Neural progenitor cell (in vitro differentiated cells): Measurements from ENCODE around the gene PRMT1. TPM values are rescaled to one million over a fixed set of nuclear protein-coding genes. Genes with fewer than 3 reads are reported as not detected.
A peak's percentile ranks its signal among the peaks of the same experiment; 100 is the strongest.

Source experiments
- DNase-seq: peaks from one replicate; pipeline ENCODE4 v3.0.0-alpha.2; 2016; ENCODE audit warnings: low spot score
- H2AFZ ChIP-seq: fragments of 200-600 bp; sonication (generic); replicated peaks from 2 replicates; pipeline ENCODE4 v1.6.1; 2016; ENCODE audit warnings: antibody characterized with exemption
- H3F3A ChIP-seq: fragments of 200-600 bp; sonication (generic); 2 replicates; pipeline ENCODE4 v1.6.1; 2016; ENCODE audit warnings: antibody characterized with exemption, low read depth
- H3K27ac ChIP-seq: fragments of 200-600 bp; sonication (generic); 2 replicates; pipeline ENCODE4 v1.5.1; 2016; ENCODE audit warnings: mild to moderate bottlenecking
- H3K27me3 ChIP-seq: fragments of 200-600 bp; sonication (generic); 2 replicates; pipeline ENCODE4 v1.6.1; 2016; ENCODE audit warnings: mild to moderate bottlenecking, moderate library complexity
- H3K36me3 ChIP-seq: fragments of 200-600 bp; sonication (generic); 2 replicates; pipeline ENCODE4 v1.5.1; 2016
- H3K4me1 ChIP-seq: fragments of 200-600 bp; sonication (generic); 2 replicates; pipeline ENCODE4 v1.6.1; 2016; ENCODE audit warnings: mixed run types
- H3K4me2 ChIP-seq: fragments of 200-600 bp; sonication (generic); 2 replicates; pipeline ENCODE4 v1.6.1; 2016
- H3K4me3 ChIP-seq: fragments of 200-600 bp; sonication (generic); 2 replicates; pipeline ENCODE4 v1.5.1; 2016
- H3K79me2 ChIP-seq: fragments of 200-600 bp; sonication (generic); 2 replicates; pipeline ENCODE4 v1.6.1; 2016; ENCODE audit warnings: low read depth
- H3K9ac ChIP-seq: fragments of 200-600 bp; sonication (generic); 2 replicates; pipeline ENCODE4 v1.6.1; 2016
- H3K9me3 ChIP-seq: fragments of 200-600 bp; sonication (generic); 2 replicates; pipeline ENCODE4 v1.5.1; 2016; ENCODE audit warnings: low read depth
- H4K20me1 ChIP-seq: fragments of 200-600 bp; sonication (generic); 2 replicates; pipeline ENCODE4 v1.6.1; 2016; ENCODE audit warnings: low read depth
- H3K27ac Mint-ChIP-seq: 3 replicates; pipeline ENCODE4 v1.8.0; 2021; ENCODE audit warnings: mixed read lengths
- H3K27me3 Mint-ChIP-seq: 2 replicates; pipeline ENCODE4 v1.8.0; 2022; ENCODE audit warnings: low read depth, mild to moderate bottlenecking, inconsistent platforms, moderate library complexity, mixed read lengths; ENCODE audit not compliant: insufficient read depth
- H3K36me3 Mint-ChIP-seq: 3 replicates; pipeline ENCODE4 v1.8.0; 2021; ENCODE audit warnings: mixed read lengths
- H3K4me1 Mint-ChIP-seq: 3 replicates; pipeline ENCODE4 v1.8.0; 2021; ENCODE audit warnings: mixed read lengths
- H3K4me3 Mint-ChIP-seq: 3 replicates; pipeline ENCODE4 v1.8.0; 2021; ENCODE audit warnings: mild to moderate bottlenecking, moderate library complexity, mixed read lengths
- H3K9me3 Mint-ChIP-seq: 3 replicates; pipeline ENCODE4 v1.8.0; 2020; ENCODE audit warnings: mixed read lengths
- EZH2 ChIP-seq: fragments of 200-600 bp; sonication (generic); IDR thresholded peaks from 2 replicates; pipeline ENCODE4 v1.6.1; 2017; ENCODE audit warnings: antibody characterized with exemption, mild to moderate bottlenecking, moderate library complexity
- EZH2phosphoT487 ChIP-seq: fragments of 200-600 bp; sonication (generic); IDR thresholded peaks from 2 replicates; pipeline ENCODE4 v1.6.1; 2017; ENCODE audit warnings: antibody characterized with exemption
- total RNA-seq: library from RNA; depleted of rRNA; stranded (reverse); fragments of >200 nt; gene quantifications from 2 replicates; pipeline ENCODE4 v1.2.3, GENCODE V29; 2015; ENCODE audit warnings: low replicate concordance
- TF ChIP-seq, protein P1 (sequence below): fragments of 200-600 bp; sonication (generic); IDR thresholded peaks from 2 replicates; pipeline ENCODE4 v1.5.1; 2017; ENCODE audit warnings: antibody characterized with exemption, mild to moderate bottlenecking

Gene PRMT1
- total RNA-seq, 1 donor from 2014 or later = 480 TPM

- TF ChIP-seq EZH2 (no peak), EZH2phosphoT487 (no peak)
- TF ChIP-seq, protein P1, sequence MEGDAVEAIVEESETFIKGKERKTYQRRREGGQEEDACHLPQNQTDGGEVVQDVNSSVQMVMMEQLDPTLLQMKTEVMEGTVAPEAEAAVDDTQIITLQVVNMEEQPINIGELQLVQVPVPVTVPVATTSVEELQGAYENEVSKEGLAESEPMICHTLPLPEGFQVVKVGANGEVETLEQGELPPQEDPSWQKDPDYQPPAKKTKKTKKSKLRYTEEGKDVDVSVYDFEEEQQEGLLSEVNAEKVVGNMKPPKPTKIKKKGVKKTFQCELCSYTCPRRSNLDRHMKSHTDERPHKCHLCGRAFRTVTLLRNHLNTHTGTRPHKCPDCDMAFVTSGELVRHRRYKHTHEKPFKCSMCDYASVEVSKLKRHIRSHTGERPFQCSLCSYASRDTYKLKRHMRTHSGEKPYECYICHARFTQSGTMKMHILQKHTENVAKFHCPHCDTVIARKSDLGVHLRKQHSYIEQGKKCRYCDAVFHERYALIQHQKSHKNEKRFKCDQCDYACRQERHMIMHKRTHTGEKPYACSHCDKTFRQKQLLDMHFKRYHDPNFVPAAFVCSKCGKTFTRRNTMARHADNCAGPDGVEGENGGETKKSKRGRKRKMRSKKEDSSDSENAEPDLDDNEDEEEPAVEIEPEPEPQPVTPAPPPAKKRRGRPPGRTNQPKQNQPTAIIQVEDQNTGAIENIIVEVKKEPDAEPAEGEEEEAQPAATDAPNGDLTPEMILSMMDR = no peak
- peak within 1 kb of the TSS; percentile 96 for H3K27ac ChIP-seq
- Mint-ChIP-seq H3K4me1 (peaks cover 69% of the 10 kb centered on the region), H3K36me3 (peaks cover 8% of the 10 kb centered on the region), H3K27me3 (peaks cover 12% of the 10 kb centered on the region), H3K27ac (peak within 1 kb of the TSS; percentile 99), H3K4me3 (peak within 1 kb of the TSS; percentile 99), H3K9me3 (no peaks in the 10 kb centered on the region)
- peaks cover 22% of the 10 kb centered on the region for H4K20me1 ChIP-seq
- peaks cover 53% of the 10 kb centered on the region for H3K4me1 ChIP-seq
- H3K36me3 ChIP-seq = no peaks in the 10 kb centered on the region
- peak within 1 kb of the TSS; percentile 65 for H3K4me3 ChIP-seq
- peak within 1 kb of the TSS; percentile 57 for H3K9ac ChIP-seq
- peaks cover 42% of the 10 kb centered on the region for H3F3A ChIP-seq
- H3K4me2 ChIP-seq = peak within 1 kb of the TSS; percentile 87
- H3K9me3 ChIP-seq = no peaks in the 10 kb centered on the region
- DNase-seq = peak; percentile 100
- H2AFZ ChIP-seq = no peak within 1 kb of the TSS
- H3K79me2 ChIP-seq = peaks cover 32% of the 10 kb centered on the region
- peaks cover 11% of the 10 kb centered on the region for H3K27me3 ChIP-seq
Measured at GRCh38 chr19:49640113-49640898, 36.8 kb upstream of the PRMT1 start, which contains the start of gene RRAS. Gene RRAS, minus strand, starts transcription at chr19:49640143. Its CDS starts 45 bp downstream, at chr19:49640098.

- DNase-seq = peak; percentile 100
- H3K9me3 Mint-ChIP-seq = no peaks in the 10 kb centered on the region
- peaks cover 11% of the 10 kb centered on the region for H3K27me3 Mint-ChIP-seq
- Histone ChIP-seq H3K36me3 (no peaks in the 10 kb centered on the region), H3K9me3 (no peaks in the 10 kb centered on the region), H3K27me3 (peaks cover 11% of the 10 kb centered on the region), H3F3A (peaks cover 41% of the 10 kb centered on the region), H3K27ac (peak within 1 kb of the TSS; percentile 96), H4K20me1 (peaks cover 33% of the 10 kb centered on the region), H3K9ac (peak within 1 kb of the TSS; percentile 97), H2AFZ (peak within 1 kb of the TSS; percentile 77), H3K79me2 (peaks cover 41% of the 10 kb centered on the region), H3K4me2 (peak within 1 kb of the TSS; percentile 95), H3K4me1 (peaks cover 37% of the 10 kb centered on the region), H3K4me3 (peak within 1 kb of the TSS; percentile 90)
- peak within 1 kb of the TSS; percentile 99 for H3K4me3 Mint-ChIP-seq
- H3K27ac Mint-ChIP-seq = peak within 1 kb of the TSS; percentile 99
- TF ChIP-seq EZH2 (no peak), EZH2phosphoT487 (no peak)
- TF ChIP-seq, protein P1 = no peak
- H3K36me3 Mint-ChIP-seq = peaks cover 17% of the 10 kb centered on the region
- peaks cover 56% of the 10 kb centered on the region for H3K4me1 Mint-ChIP-seq
Measured at GRCh38 chr19:49641688-49642491, 35.2 kb upstream of the PRMT1 start, which contains the start of gene SCAF1. Gene SCAF1, plus strand, starts transcription at chr19:49642209. Its CDS starts 2,818 bp downstream, at chr19:49645027.

DNA sequence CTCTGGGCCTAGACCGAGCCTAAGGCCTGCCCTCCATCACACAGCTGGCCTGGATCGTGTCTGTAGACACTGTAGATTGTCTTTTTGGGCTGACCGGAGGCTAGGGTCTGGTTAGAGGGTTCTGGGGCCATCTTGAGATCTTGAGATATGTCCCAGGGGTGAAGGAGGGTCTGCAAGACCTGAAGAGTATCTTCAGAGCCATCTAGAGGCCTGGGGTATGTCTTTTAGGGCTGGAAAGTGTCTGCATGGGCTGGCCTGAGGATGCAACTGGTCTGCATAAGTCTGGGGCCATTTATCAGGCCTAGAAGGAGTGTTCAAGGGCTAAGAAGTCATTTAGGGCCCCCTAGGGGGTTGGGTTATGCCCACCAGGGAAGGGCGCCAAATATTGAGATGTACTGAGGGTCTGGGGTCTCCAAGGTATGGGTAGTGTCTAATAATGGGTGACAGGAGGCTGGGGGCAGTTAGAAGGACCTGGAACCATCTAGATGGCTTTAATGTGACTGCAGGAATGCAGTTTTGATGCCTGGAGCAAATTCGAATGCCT, 34.5 kb upstream of the PRMT1 start:
- Histone ChIP-seq H3K9me3 (no peaks in the 10 kb centered on the region), H3K27me3 (peaks cover 11% of the 10 kb centered on the region), H3F3A (peaks cover 41% of the 10 kb centered on the region), H3K4me3 (peak overlapping the region; percentile 90), H3K9ac (peak overlapping the region; percentile 97), H3K4me2 (peak overlapping the region; percentile 95), H4K20me1 (peaks cover 39% of the 10 kb centered on the region), H3K4me1 (peaks cover 37% of the 10 kb centered on the region), H2AFZ (peak overlapping the region; percentile 77), H3K27ac (peak overlapping the region; percentile 84), H3K79me2 (peaks cover 41% of the 10 kb centered on the region), H3K36me3 (no peaks in the 10 kb centered on the region)
- Mint-ChIP-seq H3K27ac (peak overlapping the region; percentile 97), H3K4me3 (peak overlapping the region; percentile 99), H3K27me3 (peaks cover 11% of the 10 kb centered on the region), H3K36me3 (peaks cover 20% of the 10 kb centered on the region), H3K9me3 (no peaks in the 10 kb centered on the region), H3K4me1 (peaks cover 51% of the 10 kb centered on the region)
- DNase-seq = no peak
- TF ChIP-seq, protein P1 = no peak
- no peak for TF ChIP-seq EZH2phosphoT487
- TF ChIP-seq EZH2 = no peak
